Measurements from ENCODE around the gene PDP2.

GRCh38 chr16:66933776-66934137 lies 53.4 kb downstream of the PDP2 start:
- no peak for TF ChIP-seq CTCF (IDR thresholded peaks at IDR 0.05)
- TF ChIP-seq POLR2A (IDR thresholded peaks at IDR 0.05), result no peak

All from body of pancreas (tissue), 4 donors.